Gastroesophageal sphincter (tissue), 4 donors: ENCODE measurements around the gene FCGR2B. TPM values are rescaled to one million over a fixed set of nuclear protein-coding genes. Genes with fewer than 3 reads are reported as not detected.
"Not testable (repeated sequence)": the region's sequence is repeated elsewhere in the genome, so short reads cannot be mapped to it uniquely, and the experiment has no call there.

Source experiments
- ATAC-seq: fragments of 150-250 bp; one replicate; pipeline ENCODE4 v1.9.1; 2016; ENCODE audit warnings: mild to moderate bottlenecking, moderate library complexity
- H3K27ac ChIP-seq, 4 donors: fragments of 200-600 bp; sonication (generic) in 3 of 4; 1 replicate in 3 of 4; 2 replicates in 1 of 4; pipeline ENCODE4 v1.5.1; 2016 to 2019
- H3K27me3 ChIP-seq: fragments of 200-600 bp; sonication (generic); one replicate; pipeline ENCODE4 v1.5.1; 2019
- H3K36me3 ChIP-seq, 2 donors: fragments of 200-600 bp; sonication (generic); one replicate each; pipeline ENCODE4 v1.5.1; 2019; ENCODE audit warnings: control low read depth in 1 of 2
- H3K4me1 ChIP-seq, 3 donors: fragments of 200-600 bp; sonication (generic); 1 replicate in 2 of 3; 2 replicates in 1 of 3; pipeline ENCODE4 v1.5.1; 2016 to 2019; ENCODE audit warnings: control low read depth in 2 of 3
- H3K4me3 ChIP-seq, 2 donors: fragments of 200-600 bp; sonication (generic); one replicate each; pipeline ENCODE4 v1.5.1; 2019; ENCODE audit warnings: mild to moderate bottlenecking in 1 of 2, moderate library complexity in 1 of 2
- H3K9me3 ChIP-seq, 3 donors: fragments of 200-600 bp; sonication (generic); one replicate each; pipeline ENCODE4 v1.5.1; 2017 to 2019; ENCODE audit warnings: control low read depth in 2 of 3
- WGBS, 2 donors: methylation state at CpG; one replicate each; pipeline ENCODE4 v1.1.5; 2018; ENCODE audit warnings: low coverage in 1 of 2; 5-methylcytosine and 5-hydroxymethylcytosine counted together
- total RNA-seq, 4 donors: library from RNA; depleted of rRNA; stranded (reverse); fragments of >200 nt; gene quantifications; one replicate each; pipeline ENCODE4 v1.1.0, GENCODE V29; 2016

The FCGR2B gene
- 10 to 100 TPM; 10.1 to 30.9 (median 20.6) TPM for total RNA-seq

DNA sequence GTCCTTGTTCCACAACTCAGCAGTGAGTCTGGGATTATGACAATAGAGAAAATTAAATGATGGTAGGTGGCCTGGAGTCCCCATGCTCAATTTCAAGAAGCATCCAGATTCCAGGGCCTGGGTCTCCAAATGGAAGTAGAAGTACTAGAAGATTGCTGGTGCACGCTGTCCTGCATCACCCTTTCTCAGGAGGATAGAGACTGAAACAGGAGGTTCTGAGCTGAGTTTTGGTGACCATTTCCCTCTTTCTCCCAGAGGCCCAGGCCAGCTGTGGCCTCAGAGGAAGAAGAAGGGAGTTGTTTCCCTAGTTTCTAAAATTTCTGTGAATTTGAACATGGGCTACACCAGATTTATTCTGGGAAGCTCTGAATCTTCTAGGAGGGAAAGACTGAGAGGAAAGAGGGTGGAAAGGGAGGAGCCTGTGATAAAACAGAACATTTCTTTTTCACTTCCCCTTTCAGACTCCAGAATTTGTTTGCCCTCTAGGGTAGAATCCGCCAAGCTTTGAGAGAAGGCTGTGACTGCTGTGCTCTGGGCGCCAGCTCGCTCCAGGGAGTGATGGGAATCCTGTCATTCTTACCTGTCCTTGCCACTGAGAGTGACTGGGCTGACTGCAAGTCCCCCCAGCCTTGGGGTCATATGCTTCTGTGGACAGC lies at the start of gene FCGR2B:
Gene FCGR2B (plus strand): TSS at position 460 of the 656 bp plus-strand sequence. CDS start 99 bp downstream, at position 559.
- H3K4me1 ChIP-seq, H3K4me3 ChIP-seq, H3K27me3 ChIP-seq, ATAC-seq, H3K9me3 ChIP-seq, H3K36me3 ChIP-seq, H3K27ac ChIP-seq: not testable (repeated sequence)
- no CpG with 5 or more reads among the region's 4 CpGs for WGBS, 2 donors

- peaks cover 11% of the 10 kb centered on the region for H3K27me3 ChIP-seq
- not testable (repeated sequence) for H3K4me1 ChIP-seq, H3K9me3 ChIP-seq, H3K36me3 ChIP-seq, H3K27ac ChIP-seq, ATAC-seq, H3K4me3 ChIP-seq
- WGBS, 2 donors, result no CpG with 5 or more reads among the region's 30 CpGs
These were observed 46.5 kb upstream of the FCGR2B start for GRCh38 chr1:161616417-161616816.

- not testable (repeated sequence) for H3K27ac ChIP-seq, H3K36me3 ChIP-seq, H3K4me1 ChIP-seq, ATAC-seq, H3K4me3 ChIP-seq, H3K9me3 ChIP-seq
- WGBS, 2 donors, result 96 to 100% methylated on average over 1 to 2 of the region's 4 CpGs
- H3K27me3 ChIP-seq, result peaks cover 18% of the 10 kb centered on the region
These were observed 44.4 kb upstream of the FCGR2B start for GRCh38 chr1:161618517-161618916.

DNA sequence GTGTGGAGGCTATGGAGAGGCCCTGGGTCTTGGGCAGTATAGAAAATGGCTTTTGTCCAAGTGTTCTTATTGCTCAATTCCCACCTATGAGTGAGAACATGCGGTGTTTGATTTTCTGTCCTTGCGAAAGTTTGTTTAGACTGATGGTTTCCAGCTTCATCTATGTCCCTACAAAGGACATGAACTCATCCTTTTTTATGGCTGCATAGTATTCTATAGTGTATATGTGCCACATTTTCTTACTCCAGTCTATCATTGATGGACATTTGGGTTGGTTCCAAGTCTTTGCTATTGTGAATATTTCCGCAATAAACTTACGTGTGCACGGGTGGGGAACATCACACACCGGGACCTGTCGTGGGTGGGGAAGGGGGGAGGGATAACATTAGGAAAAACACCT lies 42.5 kb upstream of the FCGR2B start:
- not testable (repeated sequence) for H3K4me1 ChIP-seq, ATAC-seq, H3K27ac ChIP-seq, H3K36me3 ChIP-seq, H3K9me3 ChIP-seq, H3K4me3 ChIP-seq
- 86 to 100% methylated on average over 2 to 7 of the region's 7 CpGs for WGBS, 2 donors
- peaks cover 18% of the 10 kb centered on the region for H3K27me3 ChIP-seq

- Histone ChIP-seq H3K4me3 (peak overlapping the region in 1 of 2 donors; percentile 48), H3K27ac (peak overlapping the region in 1 of 4 donors; percentile 38), H3K27me3 (peaks cover 18% of the 10 kb centered on the region)
- not testable (repeated sequence) for H3K9me3 ChIP-seq, H3K36me3 ChIP-seq, H3K4me1 ChIP-seq
- WGBS, 2 donors, result 0 to 5% methylated on average over 7 to 19 of the region's 41 CpGs
- ATAC-seq, result peak; percentile 68
These were observed 41.6 kb upstream of the FCGR2B start for GRCh38 chr1:161621181-161622000.

DNA sequence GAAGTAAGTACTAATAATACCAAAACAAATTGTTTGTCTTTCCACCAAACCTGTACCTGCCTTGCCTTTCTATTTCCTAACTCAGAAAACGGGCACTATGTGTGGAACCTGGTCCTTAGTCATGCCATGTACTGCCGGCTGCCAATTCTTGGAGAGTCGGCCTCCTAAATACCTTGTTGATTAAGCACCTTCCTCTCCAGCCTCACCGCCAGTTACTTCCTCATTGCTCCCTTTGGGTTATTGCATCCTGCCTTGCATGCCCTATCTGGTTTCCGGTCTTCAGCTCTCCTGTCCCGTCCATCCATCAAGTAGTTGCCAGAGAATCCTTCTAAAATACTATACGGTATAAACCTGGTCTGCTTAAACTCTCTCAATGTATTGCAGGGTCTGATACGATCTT lies 40.9 kb upstream of the FCGR2B start:
- not testable (repeated sequence) for H3K4me1 ChIP-seq, H3K27ac ChIP-seq, H3K36me3 ChIP-seq, ATAC-seq, H3K9me3 ChIP-seq
- Histone ChIP-seq H3K4me3 (peak overlapping the region in 1 of 2 donors; percentile 48), H3K27me3 (peaks cover 18% of the 10 kb centered on the region)
- WGBS, 2 donors, result 57 to 62% methylated on average over 2 to 5 of the region's 8 CpGs

- not testable (repeated sequence) for H3K4me3 ChIP-seq, H3K9me3 ChIP-seq, H3K36me3 ChIP-seq, H3K27ac ChIP-seq, H3K4me1 ChIP-seq, ATAC-seq
- peaks cover 18% of the 10 kb centered on the region for H3K27me3 ChIP-seq
- WGBS, 2 donors, result 61 to 100% methylated on average over 1 to 3 of the region's 6 CpGs
These were observed 39.4 kb upstream of the FCGR2B start for GRCh38 chr1:161623401-161624051.

DNA sequence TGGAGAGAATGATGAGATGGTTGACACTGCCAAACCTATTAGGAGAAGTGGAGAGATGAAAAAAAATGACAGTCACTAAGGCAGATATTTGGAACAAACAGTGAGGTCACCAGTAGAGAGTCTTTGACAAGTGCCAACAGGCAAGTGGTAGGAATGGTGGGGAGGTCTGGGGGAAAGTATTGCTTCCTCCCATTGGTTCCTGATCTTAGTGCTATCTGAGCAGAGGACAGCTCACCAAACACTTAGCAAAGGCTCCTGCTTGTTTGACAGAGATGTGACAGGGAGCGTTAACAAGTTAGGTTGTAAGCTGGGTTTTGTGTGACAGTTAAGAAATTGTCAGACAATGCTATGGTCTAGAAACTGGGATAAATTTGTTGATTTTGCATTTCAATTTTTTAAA lies 38.3 kb upstream of the FCGR2B start:
- not testable (repeated sequence) for H3K4me3 ChIP-seq, H3K36me3 ChIP-seq, ATAC-seq, H3K4me1 ChIP-seq, H3K9me3 ChIP-seq, H3K27ac ChIP-seq
- peaks cover 18% of the 10 kb centered on the region for H3K27me3 ChIP-seq
- 80% methylated on average over 1 of the region's 1 CpG; no CpG with 5 or more reads in 1 of the 2 donors for WGBS, 2 donors

- H3K4me1 ChIP-seq, H3K27me3 ChIP-seq, H3K27ac ChIP-seq, ATAC-seq, H3K36me3 ChIP-seq, H3K4me3 ChIP-seq, H3K9me3 ChIP-seq: not testable (repeated sequence)
- 50 to 90% methylated on average over 1 to 8 of the region's 10 CpGs for WGBS, 2 donors
These were observed 36.3 kb upstream of the FCGR2B start for GRCh38 chr1:161626445-161627146.

DNA sequence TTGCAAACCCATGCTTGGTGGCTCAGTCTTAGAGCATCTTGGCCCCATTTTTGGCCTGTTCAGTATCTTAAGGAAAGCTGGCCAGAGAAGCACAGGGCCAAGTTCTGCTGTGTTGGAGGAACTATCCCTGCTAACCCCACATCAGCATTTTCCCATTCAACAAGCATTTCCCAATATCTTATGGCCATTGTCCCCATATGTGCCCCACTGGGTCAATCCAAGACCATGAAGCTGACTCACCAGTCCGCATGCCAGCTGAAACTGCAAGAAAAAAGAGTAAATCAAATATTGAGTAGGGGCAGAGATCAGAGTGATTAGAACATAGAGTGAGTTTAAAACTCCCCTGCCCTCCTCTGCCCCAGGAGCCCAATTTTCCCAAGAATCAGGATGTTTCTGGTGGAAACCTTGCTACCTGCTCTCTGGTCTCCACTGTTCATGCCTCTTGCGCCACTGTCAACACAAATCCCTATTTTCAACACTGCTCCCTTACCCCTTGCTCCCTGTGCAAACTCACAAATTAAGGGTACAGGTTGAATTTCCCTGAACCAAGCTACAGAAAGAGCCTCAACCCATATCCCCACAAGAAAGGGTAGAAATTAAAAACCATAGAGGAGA lies 32.7 kb upstream of the FCGR2B start:
- WGBS, 2 donors, result no CpG with 5 or more reads among the region's 2 CpGs
- not testable (repeated sequence) for H3K27ac ChIP-seq, H3K27me3 ChIP-seq, H3K4me1 ChIP-seq, H3K4me3 ChIP-seq, H3K9me3 ChIP-seq, H3K36me3 ChIP-seq
- ATAC-seq, result peak; percentile 57
